NCI-H226 (cell line): ENCODE data around the gene MSI2.

Source experiments
- DNase-seq: peaks from one replicate; pipeline ENCODE4 v3.0.0-alpha.2; 2015

The MSI2 gene

GRCh38 chr17:57678393-57678792 is 422.1 kb downstream of the MSI2 start:
- DNase-seq = no peak

- DNase-seq = no peak
Measured at GRCh38 chr17:57679356-57679755, 423.0 kb downstream of the MSI2 start.

- no peak for DNase-seq
Measured at GRCh38 chr17:57679906-57680695, 423.8 kb downstream of the MSI2 start.

- no peak for DNase-seq
Measured at GRCh38 chr17:57682701-57683100, 426.4 kb downstream of the MSI2 start.

GRCh38 chr17:57684711-57685498 is 428.6 kb downstream of the MSI2 start:
- no peak for DNase-seq

GRCh38 chr17:57685499-57686132 is 429.3 kb downstream of the MSI2 start:
- DNase-seq = no peak

GRCh38 chr17:57687642-57688041 is 431.3 kb downstream of the MSI2 start:
- no peak for DNase-seq

- no peak for DNase-seq
Measured at GRCh38 chr17:57689254-57689653, 432.9 kb downstream of the MSI2 start.

- DNase-seq = no peak
Measured at GRCh38 chr17:57691939-57692338, 435.6 kb downstream of the MSI2 start.

- DNase-seq = no peak
Measured at GRCh38 chr17:57692770-57693169, 436.4 kb downstream of the MSI2 start.

- no peak for DNase-seq
Measured at GRCh38 chr17:57694051-57694450, 437.7 kb downstream of the MSI2 start.

- DNase-seq = no peak
Measured at GRCh38 chr17:57696050-57696449, 439.7 kb downstream of the MSI2 start.

- no peak for DNase-seq
Measured at GRCh38 chr17:57697197-57697596, 440.9 kb downstream of the MSI2 start.

- no peak for DNase-seq
Measured at GRCh38 chr17:57697891-57698711, 441.8 kb downstream of the MSI2 start.

- no peak for DNase-seq
Measured at GRCh38 chr17:57699751-57700219, 443.5 kb downstream of the MSI2 start.

GRCh38 chr17:57701124-57701523 is 444.8 kb downstream of the MSI2 start:
- DNase-seq = no peak

GRCh38 chr17:57703273-57703672 is 446.9 kb downstream of the MSI2 start:
- no peak for DNase-seq

- DNase-seq = no peak
Measured at GRCh38 chr17:57704448-57704847, 448.1 kb downstream of the MSI2 start.

- DNase-seq = no peak
Measured at GRCh38 chr17:57705921-57706695, 449.8 kb downstream of the MSI2 start.

- no peak for DNase-seq
Measured at GRCh38 chr17:57706761-57707160, 450.4 kb downstream of the MSI2 start.

- no peak for DNase-seq
Measured at GRCh38 chr17:57707892-57708291, 451.6 kb downstream of the MSI2 start.

GRCh38 chr17:57708410-57708809 is 452.1 kb downstream of the MSI2 start:
- DNase-seq = no peak
